CD14-positive monocyte (primary cell): ENCODE measurements around the gene ICOS. TPM values are rescaled to one million over a fixed set of nuclear protein-coding genes. Genes with fewer than 3 reads are reported as not detected.

Experiments
- DNase-seq, 3 donors: peaks; one replicate each; pipeline ENCODE4 v3.0.0-alpha.2; 2011 to 2022
- H2AFZ ChIP-seq: 2 replicates; pipeline ENCODE4 v1.6.0; 2012; ENCODE audit warnings: mild to moderate bottlenecking, low read depth, low read length, inconsistent platforms; ENCODE audit not compliant: insufficient read depth, poor library complexity, severe bottlenecking
- H3K27ac ChIP-seq, 2 donors: 1 replicate in 1 of 2; 2 replicates in 1 of 2; pipeline ENCODE4 v1.5.1; 2012 to 2013; ENCODE audit warnings: low read length in 2 of 2, control low read depth in 1 of 2, inconsistent platforms in 1 of 2, low read depth in 1 of 2, mild to moderate bottlenecking in 1 of 2
- H3K27me3 ChIP-seq, 2 donors: one replicate each; pipeline versions ENCODE4 v1.6.0 to v1.6.1; 2011 to 2013; ENCODE audit warnings: low read length in 2 of 2; ENCODE audit not compliant: control insufficient read depth in 2 of 2, insufficient read depth in 2 of 2
- H3K36me3 ChIP-seq, 2 donors: replicated peaks in 1 of 2; 1 replicate in 1 of 2; 2 replicates in 1 of 2; pipeline versions ENCODE4 v1.5.1 to v1.6.1; 2012 to 2013; ENCODE audit warnings: low read length in 2 of 2, control low read depth in 1 of 2, inconsistent platforms in 1 of 2, mild to moderate bottlenecking in 1 of 2; ENCODE audit not compliant: insufficient read depth in 2 of 2, control insufficient read depth in 1 of 2
- H3K4me1 ChIP-seq, 2 donors: 1 replicate in 1 of 2; 2 replicates in 1 of 2; pipeline versions ENCODE4 v1.5.1 to v1.6.1; 2012 to 2013; ENCODE audit warnings: low read length in 2 of 2, control low read depth in 1 of 2, inconsistent platforms in 1 of 2, mild to moderate bottlenecking in 1 of 2, moderate library complexity in 1 of 2; ENCODE audit not compliant: insufficient read depth in 2 of 2, control insufficient read depth in 1 of 2
- H3K4me2 ChIP-seq: replicated peaks from 2 replicates; pipeline ENCODE3; 2012; ENCODE audit warnings: low read length, moderate library complexity, mild to moderate bottlenecking; ENCODE audit not compliant: poor library complexity, severe bottlenecking; ENCODE audit errors: extremely low read depth
- H3K4me3 ChIP-seq, 3 experiments: fragments of 200-600 bp in 1 of 3; sonication (generic) in 1 of 3; replicated peaks in 1 of 3; 1 replicate in 2 of 3; 2 replicates in 1 of 3; pipeline ENCODE4 v1.5.1; 2011 to 2013; ENCODE audit warnings: low read length in 3 of 3, mild to moderate bottlenecking in 3 of 3, control low read depth in 2 of 3, low read depth in 2 of 3, inconsistent platforms in 1 of 3, moderate library complexity in 1 of 3
- H3K79me2 ChIP-seq: 2 replicates; pipeline ENCODE4 v1.6.0; 2012; ENCODE audit warnings: mild to moderate bottlenecking, control low read depth, inconsistent platforms, low read length, moderate library complexity; ENCODE audit not compliant: insufficient read depth
- H3K9ac ChIP-seq: 2 replicates; pipeline ENCODE4 v1.6.0; 2017; ENCODE audit warnings: low read length, mild to moderate bottlenecking; ENCODE audit not compliant: insufficient read depth, poor library complexity, severe bottlenecking
- H3K9me3 ChIP-seq, 2 donors: replicated peaks in 1 of 2; 1 replicate in 1 of 2; 2 replicates in 1 of 2; pipeline versions ENCODE4 v1.5.1 to v1.6.1; 2012 to 2013; ENCODE audit warnings: low read length in 2 of 2, control low read depth in 1 of 2; ENCODE audit not compliant: control insufficient read depth in 1 of 2, insufficient read depth in 1 of 2
- H4K20me1 ChIP-seq: 2 replicates; pipeline ENCODE4 v1.6.0; 2012; ENCODE audit warnings: mild to moderate bottlenecking, low read length, control low read depth, moderate library complexity; ENCODE audit not compliant: insufficient read depth
- H3K27ac Mint-ChIP-seq, 7 donors: one replicate each; pipeline ENCODE4 v1.8.0; 2020; ENCODE audit warnings: mild to moderate bottlenecking in 7 of 7, mixed read lengths in 7 of 7, moderate library complexity in 6 of 7, inconsistent platforms in 2 of 7
- H3K27me3 Mint-ChIP-seq, 3 donors: one replicate each; pipeline ENCODE4 v1.8.0; 2021 to 2022; ENCODE audit warnings: low read depth in 3 of 3, mild to moderate bottlenecking in 3 of 3, mixed read lengths in 3 of 3, moderate library complexity in 3 of 3, inconsistent platforms in 1 of 3
- H3K36me3 Mint-ChIP-seq, 2 donors: one replicate each; pipeline ENCODE4 v1.8.0; 2020; ENCODE audit warnings: mixed read lengths in 2 of 2, inconsistent platforms in 1 of 2, mild to moderate bottlenecking in 1 of 2
- H3K4me1 Mint-ChIP-seq: one replicate; pipeline ENCODE4 v1.8.0; 2020; ENCODE audit warnings: mild to moderate bottlenecking, mixed read lengths
- H3K4me3 Mint-ChIP-seq, 2 donors: one replicate each; pipeline ENCODE4 v1.8.0; 2020; ENCODE audit warnings: mild to moderate bottlenecking in 2 of 2, mixed read lengths in 2 of 2, moderate library complexity in 1 of 2
- H3K9me3 Mint-ChIP-seq, 7 donors: one replicate each; pipeline ENCODE4 v1.8.0; 2020 to 2022; ENCODE audit warnings: mixed read lengths in 7 of 7, mild to moderate bottlenecking in 6 of 7, moderate library complexity in 6 of 7, inconsistent platforms in 2 of 7
- intact Hi-C, 2 donors: fragments of 100-400 bp; cut with micrococcal nuclease; formaldehyde crosslinking; loops; one replicate each; pipeline versions ENCODE4 v1.15.0 to v1.15.1; 2023
- polyA plus RNA-seq, 3 donors: library from polyadenylated mRNA; depleted of rRNA in 1 of 3; unstranded in 2 of 3; stranded (reverse) in 1 of 3; fragments of 300-500 nt in 2 of 3; fragments of >200 nt in 1 of 3; fragmentation: Illumina TruSeq in 2 of 3; gene quantifications; 1 replicate in 2 of 3; 2 replicates in 1 of 3; pipeline ENCODE4 v1.2.3, GENCODE V29; 2012 to 2021
- TF ChIP-seq, protein P1 (sequence below): fragments of 200-600 bp; IDR thresholded peaks from one replicate; pipeline ENCODE4 v1.8.0; 2022; ENCODE audit warnings: antibody characterized with exemption, mild to moderate bottlenecking

ICOS gene
- polyA plus RNA-seq, 3 donors: 0.03 to 0.13 TPM; not detected in 1

DNA sequence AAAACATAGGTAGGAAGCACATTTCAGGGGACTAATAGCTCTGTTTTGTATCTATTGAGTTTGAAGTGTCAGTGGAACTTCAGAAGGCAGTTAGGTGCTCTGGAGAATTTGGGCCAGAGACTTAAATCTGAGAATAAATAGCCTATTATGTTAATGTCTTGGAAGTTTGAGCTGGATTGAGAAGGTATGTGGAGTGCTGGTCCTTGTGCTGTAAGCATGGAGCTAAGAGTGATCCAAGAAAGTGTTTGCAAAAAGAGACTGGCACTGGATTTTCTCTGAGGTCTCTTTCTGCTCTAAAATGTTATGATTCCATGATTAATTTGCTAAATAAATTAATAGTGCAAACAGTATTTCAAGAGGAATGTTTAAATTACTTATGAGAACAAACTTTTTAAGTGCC lies 63.3 kb downstream of the ICOS start:
- Histone ChIP-seq H3K9me3 (no peaks in the 10 kb centered on the region), H3K79me2 (no peaks in the 10 kb centered on the region), H3K4me1 (peaks cover 4 to 13% of the 10 kb centered on the region in 2 donors), H3K9ac (no peak overlapping the region), H3K4me3 (no peak overlapping the region), H3K27me3 (no peaks in the 10 kb centered on the region), H3K36me3 (no peaks in the 10 kb centered on the region), H2AFZ (no peak overlapping the region), H3K27ac (no peak overlapping the region), H3K4me2 (no peak overlapping the region), H4K20me1 (no peaks in the 10 kb centered on the region)
- no peak for DNase-seq
- Mint-ChIP-seq H3K27ac (no peak overlapping the region), H3K9me3 (peaks cover 0 to 8% (median 2%) of the 10 kb centered on the region in 7 donors), H3K27me3 (peaks cover 2 to 5% (median 4%) of the 10 kb centered on the region in 3 donors), H3K36me3 (no peaks in the 10 kb centered on the region), H3K4me1 (peaks cover 19% of the 10 kb centered on the region), H3K4me3 (no peak overlapping the region)
- intact Hi-C loops: no loop called here
- TF ChIP-seq, protein P1, sequence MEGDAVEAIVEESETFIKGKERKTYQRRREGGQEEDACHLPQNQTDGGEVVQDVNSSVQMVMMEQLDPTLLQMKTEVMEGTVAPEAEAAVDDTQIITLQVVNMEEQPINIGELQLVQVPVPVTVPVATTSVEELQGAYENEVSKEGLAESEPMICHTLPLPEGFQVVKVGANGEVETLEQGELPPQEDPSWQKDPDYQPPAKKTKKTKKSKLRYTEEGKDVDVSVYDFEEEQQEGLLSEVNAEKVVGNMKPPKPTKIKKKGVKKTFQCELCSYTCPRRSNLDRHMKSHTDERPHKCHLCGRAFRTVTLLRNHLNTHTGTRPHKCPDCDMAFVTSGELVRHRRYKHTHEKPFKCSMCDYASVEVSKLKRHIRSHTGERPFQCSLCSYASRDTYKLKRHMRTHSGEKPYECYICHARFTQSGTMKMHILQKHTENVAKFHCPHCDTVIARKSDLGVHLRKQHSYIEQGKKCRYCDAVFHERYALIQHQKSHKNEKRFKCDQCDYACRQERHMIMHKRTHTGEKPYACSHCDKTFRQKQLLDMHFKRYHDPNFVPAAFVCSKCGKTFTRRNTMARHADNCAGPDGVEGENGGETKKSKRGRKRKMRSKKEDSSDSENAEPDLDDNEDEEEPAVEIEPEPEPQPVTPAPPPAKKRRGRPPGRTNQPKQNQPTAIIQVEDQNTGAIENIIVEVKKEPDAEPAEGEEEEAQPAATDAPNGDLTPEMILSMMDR: no peak

DNA sequence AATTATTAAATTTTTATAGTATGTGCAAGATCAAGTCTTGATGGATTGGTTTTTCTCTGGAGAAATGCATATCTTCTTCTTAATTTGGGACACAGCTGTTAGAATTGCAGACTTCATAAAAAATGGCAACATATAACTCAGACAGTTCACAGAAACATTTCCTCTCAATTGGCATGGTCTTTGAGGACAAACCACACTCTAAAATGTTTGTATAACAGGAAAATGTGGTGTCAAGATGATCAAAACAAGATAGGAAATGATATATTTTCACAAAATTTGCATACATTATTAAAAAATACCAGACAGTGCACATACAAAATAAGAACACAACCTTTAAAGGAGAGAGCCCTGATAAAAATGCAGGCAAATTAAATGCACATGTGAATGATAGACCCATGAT lies 63.9 kb downstream of the ICOS start:
- Mint-ChIP-seq H3K36me3 (no peaks in the 10 kb centered on the region), H3K27me3 (peaks cover 2 to 5% (median 4%) of the 10 kb centered on the region in 3 donors)
- no peak overlapping the region for H3K4me3 ChIP-seq

More for the DNA sequence above, 63.9 kb downstream of the ICOS start:
- H3K9me3 Mint-ChIP-seq: peaks cover 0 to 8% (median 2%) of the 10 kb centered on the region in 7 donors
- intact Hi-C loops: no loop called here
- no peak overlapping the region for H3K4me2 ChIP-seq
- H3K79me2 ChIP-seq: no peaks in the 10 kb centered on the region
- H3K27me3 ChIP-seq: no peaks in the 10 kb centered on the region
- peaks cover 4 to 13% of the 10 kb centered on the region in 2 donors for H3K4me1 ChIP-seq
- no peaks in the 10 kb centered on the region for H3K9me3 ChIP-seq
- no peaks in the 10 kb centered on the region for H3K36me3 ChIP-seq
- H3K9ac ChIP-seq: no peak overlapping the region
- H4K20me1 ChIP-seq: no peaks in the 10 kb centered on the region
- no peak overlapping the region for H2AFZ ChIP-seq
- no peak overlapping the region for H3K4me3 Mint-ChIP-seq
- H3K27ac ChIP-seq: no peak overlapping the region
- DNase-seq: no peak
- TF ChIP-seq, protein P1: no peak
- peaks cover 17% of the 10 kb centered on the region for H3K4me1 Mint-ChIP-seq
- no peak overlapping the region for H3K27ac Mint-ChIP-seq
